ENCODE results near the gene USP34.

USP34 gene

GRCh38 chr2:61327173-61327572, 143.7 kb downstream of the USP34 start:
- in situ Hi-C loops (cut with HindIII; ENCODE audit: low pct_ligation_motif_present, low sequenced_read_pairs) = no loop called here
- TF ChIP-seq, protein P1, sequence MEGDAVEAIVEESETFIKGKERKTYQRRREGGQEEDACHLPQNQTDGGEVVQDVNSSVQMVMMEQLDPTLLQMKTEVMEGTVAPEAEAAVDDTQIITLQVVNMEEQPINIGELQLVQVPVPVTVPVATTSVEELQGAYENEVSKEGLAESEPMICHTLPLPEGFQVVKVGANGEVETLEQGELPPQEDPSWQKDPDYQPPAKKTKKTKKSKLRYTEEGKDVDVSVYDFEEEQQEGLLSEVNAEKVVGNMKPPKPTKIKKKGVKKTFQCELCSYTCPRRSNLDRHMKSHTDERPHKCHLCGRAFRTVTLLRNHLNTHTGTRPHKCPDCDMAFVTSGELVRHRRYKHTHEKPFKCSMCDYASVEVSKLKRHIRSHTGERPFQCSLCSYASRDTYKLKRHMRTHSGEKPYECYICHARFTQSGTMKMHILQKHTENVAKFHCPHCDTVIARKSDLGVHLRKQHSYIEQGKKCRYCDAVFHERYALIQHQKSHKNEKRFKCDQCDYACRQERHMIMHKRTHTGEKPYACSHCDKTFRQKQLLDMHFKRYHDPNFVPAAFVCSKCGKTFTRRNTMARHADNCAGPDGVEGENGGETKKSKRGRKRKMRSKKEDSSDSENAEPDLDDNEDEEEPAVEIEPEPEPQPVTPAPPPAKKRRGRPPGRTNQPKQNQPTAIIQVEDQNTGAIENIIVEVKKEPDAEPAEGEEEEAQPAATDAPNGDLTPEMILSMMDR (IDR thresholded peaks at IDR 0.05; ENCODE audit: low read depth, low read length, missing control alignments) = no peak
- Histone ChIP-seq H3K4me3 (ENCODE audit: low read depth, low read length) (no peak overlapping the region), H3K36me3 (replicated peaks) (peaks cover 20% of the 10 kb centered on the region), H3K27me3 (replicated peaks) (no peaks in the 10 kb centered on the region), H3K27ac (no peak overlapping the region)
- DNase-seq = no peak

GRCh38 chr2:61326423-61326822, 144.5 kb downstream of the USP34 start:
- DNase-seq = no peak
- no peak overlapping the region for H3K4me3 ChIP-seq (ENCODE audit: low read depth, low read length)
- H3K27me3 ChIP-seq (replicated peaks) = no peaks in the 10 kb centered on the region
- TF ChIP-seq, protein P1 (IDR thresholded peaks at IDR 0.05; ENCODE audit: low read depth, low read length, missing control alignments) = no peak
- peaks cover 26% of the 10 kb centered on the region for H3K36me3 ChIP-seq (replicated peaks)
- in situ Hi-C loops (cut with HindIII; ENCODE audit: low pct_ligation_motif_present, low sequenced_read_pairs) = no loop called here
- H3K27ac ChIP-seq = no peak overlapping the region

DNA sequence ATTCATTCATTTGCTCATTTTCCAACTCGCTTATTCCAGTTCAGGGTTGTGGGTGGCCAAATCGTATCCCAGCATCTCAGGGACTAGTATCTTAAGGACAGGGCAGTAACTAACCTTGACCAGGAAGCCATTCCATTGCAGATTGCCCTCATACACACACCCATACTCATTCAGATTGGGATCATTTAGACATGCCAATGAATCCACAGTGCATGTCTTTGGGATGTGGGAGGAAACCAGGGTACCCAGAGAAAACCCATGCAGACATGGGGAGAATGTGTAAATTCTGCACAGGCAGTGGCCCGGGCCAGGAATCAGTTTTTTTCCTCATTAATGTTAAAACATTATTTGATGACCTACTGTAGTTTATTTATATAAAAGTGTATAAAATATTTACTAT, 150.7 kb downstream of the USP34 start:
- TF ChIP-seq, protein P1 (IDR thresholded peaks at IDR 0.05; ENCODE audit: low read depth, low read length, missing control alignments) = no peak
- in situ Hi-C loops (cut with HindIII; ENCODE audit: low pct_ligation_motif_present, low sequenced_read_pairs) = no loop called here

GRCh38 chr2:61318553-61318952, 152.3 kb downstream of the USP34 start:
- TF ChIP-seq, protein P1 (IDR thresholded peaks at IDR 0.05; ENCODE audit: low read depth, low read length, missing control alignments) = no peak
- Histone ChIP-seq H3K36me3 (replicated peaks) (peaks cover 18% of the 10 kb centered on the region), H3K27ac (no peak overlapping the region), H3K27me3 (replicated peaks) (no peaks in the 10 kb centered on the region), H3K4me3 (ENCODE audit: low read depth, low read length) (no peak overlapping the region)
- in situ Hi-C loops (cut with HindIII; ENCODE audit: low pct_ligation_motif_present, low sequenced_read_pairs) = no loop called here
- DNase-seq = no peak

More for the DNA sequence above, 150.7 kb downstream of the USP34 start:
- DNase-seq = no peak
- peaks cover 20% of the 10 kb centered on the region for H3K36me3 ChIP-seq (replicated peaks)
- no peak overlapping the region for H3K4me3 ChIP-seq (ENCODE audit: low read depth, low read length)
- no peaks in the 10 kb centered on the region for H3K27me3 ChIP-seq (replicated peaks)
- H3K27ac ChIP-seq = no peak overlapping the region

GRCh38 chr2:61295981-61296380, 174.9 kb downstream of the USP34 start:
- no peak overlapping the region for H3K4me3 ChIP-seq (ENCODE audit: low read depth, low read length)
- H3K36me3 ChIP-seq (replicated peaks) = peaks cover 29% of the 10 kb centered on the region
- in situ Hi-C loops (cut with HindIII; ENCODE audit: low pct_ligation_motif_present, low sequenced_read_pairs) = no loop called here
- TF ChIP-seq, protein P1 (IDR thresholded peaks at IDR 0.05; ENCODE audit: low read depth, low read length, missing control alignments) = no peak
- no peak overlapping the region for H3K27ac ChIP-seq
- DNase-seq = no peak
- H3K27me3 ChIP-seq (replicated peaks) = no peaks in the 10 kb centered on the region

DNA sequence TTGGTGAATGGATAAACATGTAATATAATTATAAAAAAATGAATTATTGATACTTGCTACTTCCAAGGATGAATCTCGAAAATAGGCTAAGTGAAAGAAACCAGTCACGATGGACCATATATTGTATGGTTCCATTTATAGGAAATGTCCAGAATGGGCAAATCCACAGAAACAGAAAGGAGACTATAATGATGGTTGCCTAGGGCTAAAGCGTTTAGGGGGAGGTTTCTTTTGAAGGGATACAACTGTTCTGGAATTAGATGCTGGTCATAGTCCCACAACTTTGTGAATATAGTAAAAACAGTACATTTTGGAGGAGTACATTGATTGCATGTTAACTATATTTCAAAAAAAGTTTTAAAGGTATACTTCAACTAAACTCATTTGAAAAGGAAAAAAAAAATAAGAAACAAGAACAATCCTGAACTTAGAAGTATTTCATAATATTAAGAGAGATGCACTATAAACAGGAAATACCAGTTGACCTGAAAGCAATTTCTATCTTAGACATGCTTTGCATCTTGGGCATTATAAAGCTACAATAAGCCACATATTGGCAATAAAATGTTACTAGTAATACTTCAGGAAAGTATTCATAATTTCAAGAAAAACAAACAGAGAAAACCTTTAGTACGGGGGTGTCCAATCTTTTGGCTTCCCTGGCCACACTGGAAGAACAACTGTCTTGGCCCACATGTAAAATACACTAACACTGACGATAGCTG, 178.9 kb downstream of the USP34 start:
- in situ Hi-C loops (cut with HindIII; ENCODE audit: low pct_ligation_motif_present, low sequenced_read_pairs) = no loop called here
- Histone ChIP-seq H3K27ac (no peak overlapping the region), H3K4me3 (ENCODE audit: low read depth, low read length) (no peak overlapping the region), H3K36me3 (replicated peaks) (peaks cover 20% of the 10 kb centered on the region), H3K27me3 (replicated peaks) (no peaks in the 10 kb centered on the region)
- TF ChIP-seq, protein P1 (IDR thresholded peaks at IDR 0.05; ENCODE audit: low read depth, low read length, missing control alignments) = no peak
- no peak for DNase-seq

All from brain microvascular endothelial cell (primary cell).